Sigmoid colon (tissue), 7 donors: Measurements from ENCODE around the gene NTM. TPM values are rescaled to one million over a fixed set of nuclear protein-coding genes. Genes with fewer than 3 reads are reported as not detected.

ENCODE experiments used
- DNase-seq: peaks from one replicate; pipeline ENCODE4 v3.0.0-alpha.2; 2019
- H3K27ac ChIP-seq, 4 donors: fragments of 200-600 bp; sonication (generic); one replicate each; pipeline ENCODE4 v1.5.1; 2016 to 2019; ENCODE audit warnings: mild to moderate bottlenecking in 1 of 4
- H3K27me3 ChIP-seq, 3 donors: fragments of 200-600 bp; sonication (generic); one replicate each; pipeline ENCODE4 v1.5.1; 2019; ENCODE audit warnings: mild to moderate bottlenecking in 1 of 3
- H3K36me3 ChIP-seq, 4 donors: fragments of 200-600 bp; sonication (generic); one replicate each; pipeline ENCODE4 v1.5.1; 2016 to 2019
- H3K4me1 ChIP-seq, 4 donors: fragments of 200-600 bp; sonication (generic); one replicate each; pipeline ENCODE4 v1.5.1; 2017 to 2019
- H3K4me3 ChIP-seq, 4 donors: fragments of 200-600 bp; sonication (generic); one replicate each; pipeline ENCODE4 v1.5.1; 2017 to 2019; ENCODE audit warnings: mild to moderate bottlenecking in 2 of 4, moderate library complexity in 1 of 4
- H3K9me3 ChIP-seq, 4 donors: fragments of 200-600 bp in 3 of 4; sonication (generic) in 3 of 4; one replicate each; pipeline versions ENCODE4 v1.5.1 to v1.6.1; 2013 to 2019
- CTCF ChIP-seq, 4 experiments: fragments of 450-650 bp in 3 of 4; fragments of 200-600 bp in 1 of 4; IDR thresholded peaks; one replicate each; pipeline ENCODE4 v1.5.1; 2016 to 2019; ENCODE audit warnings: antibody characterized with exemption in 4 of 4, mild to moderate bottlenecking in 3 of 4, moderate library complexity in 2 of 4
- EP300 ChIP-seq, 4 donors: sonication (generic); formaldehyde crosslinking; IDR thresholded peaks; one replicate each; pipeline ENCODE4 v1.6.1; 2017; ENCODE audit warnings: antibody characterized with exemption in 4 of 4
- POLR2A ChIP-seq, 2 donors: fragments of 450-650 bp; IDR thresholded peaks; one replicate each; pipeline ENCODE4 v1.6.1; 2016; ENCODE audit warnings: antibody characterized with exemption in 2 of 2, mild to moderate bottlenecking in 2 of 2, moderate library complexity in 2 of 2
- POLR2AphosphoS5 ChIP-seq, 4 donors: sonication (generic); formaldehyde crosslinking; IDR thresholded peaks; one replicate each; pipeline ENCODE4 v1.6.1; 2017; ENCODE audit warnings: antibody characterized with exemption in 4 of 4
- WGBS, 2 donors: extraction: QIAGEN DNeasy Blood & Tissue Kit; methylation state at CpG; one replicate each; pipeline ENCODE4 v1.1.7; 2013; 5-methylcytosine and 5-hydroxymethylcytosine counted together
- intact Hi-C: fragments of 100-400 bp; cut with DNase I; formaldehyde crosslinking; loops from one replicate; pipeline ENCODE4 v1.15.1; 2023
- polyA plus RNA-seq, 3 donors: library from polyadenylated mRNA; stranded (reverse); fragments of 200-250 nt; gene quantifications; one replicate each; pipeline ENCODE4 v1.2.3, GENCODE V29; 2013
- total RNA-seq, 4 donors: library from RNA; depleted of rRNA; stranded (reverse); fragments of >200 nt; gene quantifications; one replicate each; pipeline ENCODE4 v1.1.0, GENCODE V29; 2016
- donor health status: healthy with polysubstance abuse.
- donor health status: Bipolar disorder and iron deficiency.
- donor health status: healthy.

NTM gene
- total and polyA plus RNA-seq, 7 donors = 0.96 to 18.3 (median 6.4) TPM; not detected in 1

DNA sequence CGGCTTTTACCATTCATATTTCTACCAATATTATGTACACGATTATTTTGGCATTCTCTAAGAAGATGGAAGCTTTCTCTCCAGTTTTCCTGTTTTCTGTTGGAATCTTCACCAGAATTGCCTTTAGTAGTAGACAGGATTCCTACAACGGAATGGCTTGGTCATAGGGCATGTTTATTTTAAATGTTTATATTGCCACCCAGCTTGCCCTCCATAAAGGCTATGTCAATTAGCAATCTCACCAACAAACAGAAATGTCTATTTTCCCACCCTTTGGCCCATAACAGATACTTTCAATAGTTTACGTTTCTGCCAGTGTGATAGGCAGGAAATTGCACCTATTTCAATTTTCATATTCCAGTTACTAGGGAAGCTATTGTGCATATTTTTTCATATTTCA, 893.5 kb downstream of the NTM start:
- Histone ChIP-seq H3K27me3 (no peaks in the 10 kb centered on the region), H3K9me3 (no peaks in the 10 kb centered on the region), H3K27ac (no peak overlapping the region), H3K4me3 (no peak overlapping the region), H3K4me1 (no peaks in the 10 kb centered on the region), H3K36me3 (no peaks in the 10 kb centered on the region)
- DNase-seq = no peak
- WGBS, 2 donors = 32 to 64% methylated on average over 4 of the region's 4 CpGs
- no peak for TF ChIP-seq CTCF (IDR thresholded peaks at IDR 0.05)
- no peak for TF ChIP-seq POLR2A (IDR thresholded peaks at IDR 0.05)
- no peak for TF ChIP-seq EP300 (IDR thresholded peaks at IDR 0.05)
- no peak for TF ChIP-seq POLR2AphosphoS5 (IDR thresholded peaks at IDR 0.05)
- intact Hi-C loops = no loop called here

DNA sequence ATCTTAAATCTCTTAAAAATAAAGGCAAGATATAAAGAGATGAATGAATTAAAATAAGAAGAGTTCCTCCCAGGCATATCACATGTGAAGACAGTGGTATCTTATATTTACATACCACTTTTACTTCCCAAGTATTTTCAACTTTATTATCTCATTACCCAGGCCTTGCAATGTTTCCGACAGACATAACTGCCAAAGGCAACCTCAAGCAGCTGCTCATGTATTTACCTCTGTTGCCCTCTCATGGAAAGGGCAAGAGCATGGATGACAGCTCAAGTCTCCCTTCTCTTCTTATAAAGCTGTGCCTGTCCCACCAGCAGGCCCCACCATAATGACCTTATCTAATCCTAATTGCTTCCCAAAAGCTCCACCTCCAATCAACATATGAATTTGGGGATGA, 894.2 kb downstream of the NTM start:
- no peak for DNase-seq
- no peaks in the 10 kb centered on the region for H3K27me3 ChIP-seq
- no peak overlapping the region for H3K27ac ChIP-seq
- WGBS, 2 donors = 44 to 75% methylated on average over 1 of the region's 1 CpG
- no peaks in the 10 kb centered on the region for H3K9me3 ChIP-seq
- H3K4me3 ChIP-seq = no peak overlapping the region
- H3K4me1 ChIP-seq = no peaks in the 10 kb centered on the region
- intact Hi-C loops = no loop called here
- no peak for TF ChIP-seq POLR2A (IDR thresholded peaks at IDR 0.05)
- TF ChIP-seq CTCF (IDR thresholded peaks at IDR 0.05) = no peak
- no peak for TF ChIP-seq EP300 (IDR thresholded peaks at IDR 0.05)
- H3K36me3 ChIP-seq = no peaks in the 10 kb centered on the region

DNA sequence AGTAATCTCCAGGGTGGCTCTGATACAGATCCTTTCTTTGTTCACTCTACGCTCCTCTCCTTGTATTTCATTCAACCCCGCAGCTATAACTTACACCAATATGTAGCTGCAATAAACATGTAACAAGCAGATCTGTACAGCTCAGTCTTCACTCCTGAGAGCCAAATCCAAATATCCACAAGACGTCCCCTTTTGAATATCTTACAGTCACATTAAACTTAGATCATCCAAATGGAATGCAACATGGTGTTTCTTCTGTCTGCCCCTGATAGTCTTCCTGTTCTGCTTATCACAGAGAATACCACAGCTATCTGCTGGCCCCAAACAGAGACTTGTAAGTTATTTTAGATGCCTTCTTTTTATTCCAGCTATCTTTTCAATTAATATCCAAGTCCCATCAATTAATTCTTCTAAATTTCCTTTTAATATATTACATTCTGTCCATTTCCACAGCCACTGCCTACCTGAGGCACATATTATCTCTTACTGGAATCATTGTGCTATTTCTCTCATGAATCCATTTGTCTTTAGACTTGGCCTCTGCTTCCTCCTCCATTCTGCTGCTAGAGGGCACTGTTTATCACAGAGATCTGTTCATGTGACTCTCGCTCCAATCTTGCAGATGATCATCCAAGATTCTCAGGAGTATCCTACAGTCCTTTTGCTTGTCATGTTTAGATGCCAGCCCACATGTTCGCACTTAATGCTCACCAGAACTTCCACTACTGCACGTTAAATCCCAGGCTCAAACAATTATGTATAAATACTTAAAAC, 908.6 kb downstream of the NTM start:
- H3K4me1 ChIP-seq = peaks cover 0 to 9% (median 4%) of the 10 kb centered on the region in 4 donors
- H3K9me3 ChIP-seq = no peaks in the 10 kb centered on the region
- H3K27me3 ChIP-seq = no peaks in the 10 kb centered on the region
- H3K4me3 ChIP-seq = no peak overlapping the region
- TF ChIP-seq CTCF (IDR thresholded peaks at IDR 0.05) (peak in 1 of 4 experiments; percentile 37), POLR2A (IDR thresholded peaks at IDR 0.05) (no peak)
- H3K27ac ChIP-seq = peak overlapping the region in 1 of 4 donors; percentile 10
- 61% methylated on average over 6 of the region's 6 CpGs for WGBS, 2 donors
- H3K36me3 ChIP-seq = no peaks in the 10 kb centered on the region
- no peak for DNase-seq
- intact Hi-C loops = no loop called here

GRCh38 chr11:132284048-132284447, 913.6 kb downstream of the NTM start:
- H3K9me3 ChIP-seq = no peaks in the 10 kb centered on the region
- intact Hi-C loops = no loop called here
- H3K36me3 ChIP-seq = no peaks in the 10 kb centered on the region
- DNase-seq = no peak
- TF ChIP-seq CTCF (IDR thresholded peaks at IDR 0.05) (no peak), POLR2AphosphoS5 (IDR thresholded peaks at IDR 0.05) (no peak), EP300 (IDR thresholded peaks at IDR 0.05) (no peak), POLR2A (IDR thresholded peaks at IDR 0.05) (no peak)
- H3K27ac ChIP-seq = no peak overlapping the region
- WGBS, 2 donors = 80 to 84% methylated on average over 4 of the region's 4 CpGs
- H3K4me3 ChIP-seq = no peak overlapping the region
- H3K27me3 ChIP-seq = no peaks in the 10 kb centered on the region
- peaks cover 0 to 2% (median 0%) of the 10 kb centered on the region in 4 donors for H3K4me1 ChIP-seq

GRCh38 chr11:132284611-132285010, 914.2 kb downstream of the NTM start:
- Histone ChIP-seq H3K27me3 (no peaks in the 10 kb centered on the region), H3K4me1 (no peaks in the 10 kb centered on the region), H3K9me3 (no peaks in the 10 kb centered on the region), H3K27ac (no peak overlapping the region), H3K36me3 (no peaks in the 10 kb centered on the region), H3K4me3 (no peak overlapping the region)
- TF ChIP-seq EP300 (IDR thresholded peaks at IDR 0.05) = no peak
- TF ChIP-seq CTCF (IDR thresholded peaks at IDR 0.05) = no peak
- TF ChIP-seq POLR2AphosphoS5 (IDR thresholded peaks at IDR 0.05) = no peak
- TF ChIP-seq POLR2A (IDR thresholded peaks at IDR 0.05) = no peak
- intact Hi-C loops = no loop called here
- 82 to 83% methylated on average over 11 of the region's 11 CpGs for WGBS, 2 donors
- no peak for DNase-seq
